H9 (cell line): ENCODE measurements around the gene ARFGEF3. TPM values are rescaled to one million over a fixed set of nuclear protein-coding genes. Genes with fewer than 3 reads are reported as not detected.

Experiments
- DNase-seq: peaks from one replicate; pipeline ENCODE4 v3.0.0-alpha.2; 2017
- H2AFZ ChIP-seq: one replicate; pipeline ENCODE4 v1.6.1; 2013; ENCODE audit warnings: mild to moderate bottlenecking, low read length, control low read depth, moderate library complexity
- H2AK5ac ChIP-seq: 2 replicates; pipeline ENCODE4 v1.6.1; 2013; ENCODE audit warnings: low read length, control low read depth, mixed read lengths; ENCODE audit not compliant: insufficient read length
- H2BK120ac ChIP-seq: one replicate; pipeline ENCODE4 v1.6.1; 2013; ENCODE audit warnings: low read depth, mild to moderate bottlenecking, low read length, control low read depth, inconsistent platforms; ENCODE audit not compliant: poor library complexity, severe bottlenecking
- H2BK12ac ChIP-seq: 2 replicates; pipeline ENCODE4 v1.6.1; 2013; ENCODE audit warnings: low read length, control low read depth, mixed read lengths, low read depth; ENCODE audit not compliant: insufficient read length
- H2BK15ac ChIP-seq: 2 replicates; pipeline ENCODE4 v1.6.1; 2013; ENCODE audit warnings: low read depth, low read length, control low read depth
- H2BK20ac ChIP-seq: one replicate; pipeline ENCODE4 v1.6.1; 2013; ENCODE audit warnings: low read depth, mild to moderate bottlenecking, low read length, control low read depth, inconsistent platforms; ENCODE audit not compliant: poor library complexity, severe bottlenecking
- H2BK5ac ChIP-seq: 2 replicates; pipeline ENCODE4 v1.6.1; 2013; ENCODE audit warnings: low read length, control low read depth, mixed read lengths; ENCODE audit not compliant: insufficient read length
- H3K14ac ChIP-seq: 2 replicates; pipeline ENCODE4 v1.6.1; 2013; ENCODE audit warnings: low read length, control low read depth; ENCODE audit not compliant: insufficient read depth
- H3K18ac ChIP-seq: 2 replicates; pipeline ENCODE4 v1.6.1; 2013; ENCODE audit warnings: low read depth, mild to moderate bottlenecking, mixed read lengths, low read length, control low read depth; ENCODE audit not compliant: insufficient read length
- H3K23ac ChIP-seq: 2 replicates; pipeline ENCODE4 v1.6.1; 2013; ENCODE audit warnings: low read length, control low read depth, mixed read lengths, low read depth; ENCODE audit not compliant: insufficient read length
- H3K23me2 ChIP-seq: 2 replicates; pipeline ENCODE4 v1.6.1; 2013; ENCODE audit warnings: low read depth, mild to moderate bottlenecking, mixed read lengths, low read length, control low read depth; ENCODE audit not compliant: insufficient read length, poor library complexity, severe bottlenecking
- H3K27ac ChIP-seq: 2 replicates; pipeline ENCODE4 v1.5.1; 2013; ENCODE audit warnings: low read length, control low read depth, mixed read lengths, low read depth; ENCODE audit not compliant: insufficient read length
- H3K27me3 ChIP-seq: 2 replicates; pipeline ENCODE4 v1.6.1; 2013; ENCODE audit warnings: low read length, control low read depth, inconsistent platforms; ENCODE audit not compliant: insufficient read depth
- H3K4ac ChIP-seq: 2 replicates; pipeline ENCODE4 v1.6.1; 2013; ENCODE audit warnings: low read depth, mild to moderate bottlenecking, control low read depth, inconsistent platforms, low read length, moderate library complexity
- H3K4me1 ChIP-seq: 2 replicates; pipeline ENCODE4 v1.6.1; 2013; ENCODE audit warnings: low read length, control low read depth, inconsistent platforms; ENCODE audit not compliant: insufficient read depth
- H3K4me2 ChIP-seq: 2 replicates; pipeline ENCODE4 v1.6.1; 2013; ENCODE audit warnings: low read length, control low read depth, mixed read lengths; ENCODE audit not compliant: insufficient read length, insufficient read depth
- H3K56ac ChIP-seq: 2 replicates; pipeline ENCODE4 v1.6.1; 2013; ENCODE audit warnings: low read depth, mild to moderate bottlenecking, mixed read lengths, low read length, control low read depth; ENCODE audit not compliant: insufficient read length
- H3K79me1 ChIP-seq: 2 replicates; pipeline ENCODE4 v1.6.1; 2013; ENCODE audit warnings: low read depth, mild to moderate bottlenecking, moderate library complexity, low read length, control low read depth, inconsistent platforms; ENCODE audit not compliant: insufficient read depth, poor library complexity, severe bottlenecking
- H3K79me2 ChIP-seq: 2 replicates; pipeline ENCODE4 v1.6.1; 2013; ENCODE audit warnings: low read length, control low read depth, inconsistent platforms; ENCODE audit not compliant: insufficient read depth
- H3K9ac ChIP-seq: 2 replicates; pipeline ENCODE4 v1.6.1; 2013; ENCODE audit warnings: low read length, control low read depth, mixed read lengths; ENCODE audit not compliant: insufficient read length; ENCODE audit errors: extremely low read depth
- H3K9me3 ChIP-seq: one replicate; pipeline ENCODE4 v1.6.1; 2013; ENCODE audit warnings: low read depth, low read length, inconsistent platforms; ENCODE audit not compliant: control insufficient read depth
- H3T11ph ChIP-seq: one replicate; pipeline ENCODE4 v1.6.1; 2013; ENCODE audit warnings: mild to moderate bottlenecking, low read length, control low read depth, inconsistent platforms
- H4K20me1 ChIP-seq: one replicate; pipeline ENCODE4 v1.6.1; 2013; ENCODE audit not compliant: control insufficient read depth, insufficient read length, insufficient read depth
- H4K5ac ChIP-seq: 2 replicates; pipeline ENCODE4 v1.6.1; 2013; ENCODE audit warnings: low read depth, mild to moderate bottlenecking, mixed read lengths, low read length, control low read depth; ENCODE audit not compliant: insufficient read length
- H4K8ac ChIP-seq: replicated peaks from 2 replicates; pipeline ENCODE4 v1.6.1; 2013; ENCODE audit warnings: low read length, control low read depth, mixed read lengths, low read depth; ENCODE audit not compliant: insufficient read length
- H4K91ac ChIP-seq: 2 replicates; pipeline ENCODE4 v1.6.1; 2013; ENCODE audit warnings: low read depth, mild to moderate bottlenecking, moderate library complexity, mixed read lengths, low read length, control low read depth; ENCODE audit not compliant: insufficient read length
- H3K27ac Mint-ChIP-seq, 3 experiments: 2 replicates in 2 of 3; 3 replicates in 1 of 3; pipeline ENCODE4 v1.8.0; 2020 to 2021; ENCODE audit warnings: mixed read lengths in 3 of 3, mild to moderate bottlenecking in 1 of 3, moderate library complexity in 1 of 3
- H3K27me3 Mint-ChIP-seq: 2 replicates; pipeline ENCODE4 v1.8.0; 2021; ENCODE audit warnings: low read depth, mild to moderate bottlenecking, moderate library complexity, mixed read lengths
- H3K36me3 Mint-ChIP-seq, 3 experiments: 2 replicates in 2 of 3; 3 replicates in 1 of 3; pipeline ENCODE4 v1.8.0; 2020 to 2021; ENCODE audit warnings: low read depth in 3 of 3, mixed read lengths in 3 of 3; ENCODE audit not compliant: insufficient read depth in 1 of 3
- H3K4me1 Mint-ChIP-seq, 2 experiments: 2 replicates each; pipeline ENCODE4 v1.8.0; 2020; ENCODE audit warnings: mixed read lengths in 2 of 2
- H3K4me3 Mint-ChIP-seq, 2 experiments: 2 replicates in 1 of 2; 3 replicates in 1 of 2; pipeline ENCODE4 v1.8.0; 2020 to 2021; ENCODE audit warnings: mild to moderate bottlenecking in 2 of 2, mixed read lengths in 2 of 2, moderate library complexity in 1 of 2
- H3K9me3 Mint-ChIP-seq, 2 experiments: 2 replicates in 1 of 2; 3 replicates in 1 of 2; pipeline ENCODE4 v1.8.0; 2020; ENCODE audit warnings: mild to moderate bottlenecking in 2 of 2, mixed read lengths in 2 of 2, moderate library complexity in 1 of 2
- WGBS: extraction: QIAGEN DNeasy Blood & Tissue Kit; methylation state at CpG from one replicate; pipeline ENCODE4 v1.1.7; 2013; ENCODE audit warnings: missing lambda C conversion rate, low lambda C conversion rate, mixed read lengths; ENCODE audit not compliant: insufficient read length; ENCODE audit errors: extremely low coverage; 5-methylcytosine and 5-hydroxymethylcytosine counted together
- total RNA-seq: library from RNA; stranded (reverse); gene quantifications from 2 replicates; pipeline ENCODE4 v1.2.1, GENCODE V29; 2021
- TF ChIP-seq, protein P1 (sequence below): fragments of 200-600 bp; sonication (generic); conservative IDR thresholded peaks from 3 replicates; pipeline ENCODE4 v1.8.0; 2021; ENCODE audit warnings: antibody characterized with exemption, mild to moderate bottlenecking

ARFGEF3 gene
- total RNA-seq, 1 experiment from 2014 or later: 13.7 TPM

DNA sequence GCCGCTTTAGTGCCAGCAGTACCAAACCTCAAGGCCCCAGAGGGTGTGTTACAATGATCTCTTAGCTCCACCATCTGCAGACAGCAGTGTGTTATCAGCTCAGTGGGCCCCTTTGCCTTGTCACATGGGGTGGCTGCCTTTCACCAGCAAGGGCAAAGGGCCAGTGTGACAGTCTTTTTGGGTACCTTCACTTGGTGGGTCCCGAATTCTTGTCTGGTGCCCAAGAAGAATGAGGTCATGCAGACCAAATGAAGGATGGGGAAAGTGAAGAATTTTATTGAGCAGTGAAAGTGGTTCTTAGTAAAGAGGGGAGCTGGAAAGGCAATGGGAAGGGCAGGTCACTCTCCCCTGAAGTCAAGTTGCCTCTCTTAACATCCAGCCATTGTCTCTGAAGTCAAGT lies 213.1 kb downstream of the ARFGEF3 start:
- H3K27me3 Mint-ChIP-seq: no peaks in the 10 kb centered on the region

More for the DNA sequence above, 213.1 kb downstream of the ARFGEF3 start:
- no peak overlapping the region for H2AFZ ChIP-seq
- peaks cover 2% of the 10 kb centered on the region; the same call in 1 of the 2 replicates for H3K4me1 ChIP-seq
- H4K8ac ChIP-seq: no peak overlapping the region
- Mint-ChIP-seq H3K4me3 (no peak overlapping the region), H3K36me3 (no peaks in the 10 kb centered on the region), H3K9me3 (no peaks in the 10 kb centered on the region), H3K4me1 (peaks cover 20 to 25% of the 10 kb centered on the region in 2 experiments), H3K27ac (no peak overlapping the region)
- H3K14ac ChIP-seq: no peak overlapping the region
- H3K18ac ChIP-seq: no peak overlapping the region
- H2AK5ac ChIP-seq: no peak overlapping the region
- H3K23ac ChIP-seq: no peak overlapping the region
- no peak overlapping the region for H3K4ac ChIP-seq
- H2BK120ac ChIP-seq: no peak overlapping the region
- no peaks in the 10 kb centered on the region for H3K79me2 ChIP-seq
- H4K5ac ChIP-seq: no peak overlapping the region
- H3T11ph ChIP-seq: no peak overlapping the region
- TF ChIP-seq, protein P1, sequence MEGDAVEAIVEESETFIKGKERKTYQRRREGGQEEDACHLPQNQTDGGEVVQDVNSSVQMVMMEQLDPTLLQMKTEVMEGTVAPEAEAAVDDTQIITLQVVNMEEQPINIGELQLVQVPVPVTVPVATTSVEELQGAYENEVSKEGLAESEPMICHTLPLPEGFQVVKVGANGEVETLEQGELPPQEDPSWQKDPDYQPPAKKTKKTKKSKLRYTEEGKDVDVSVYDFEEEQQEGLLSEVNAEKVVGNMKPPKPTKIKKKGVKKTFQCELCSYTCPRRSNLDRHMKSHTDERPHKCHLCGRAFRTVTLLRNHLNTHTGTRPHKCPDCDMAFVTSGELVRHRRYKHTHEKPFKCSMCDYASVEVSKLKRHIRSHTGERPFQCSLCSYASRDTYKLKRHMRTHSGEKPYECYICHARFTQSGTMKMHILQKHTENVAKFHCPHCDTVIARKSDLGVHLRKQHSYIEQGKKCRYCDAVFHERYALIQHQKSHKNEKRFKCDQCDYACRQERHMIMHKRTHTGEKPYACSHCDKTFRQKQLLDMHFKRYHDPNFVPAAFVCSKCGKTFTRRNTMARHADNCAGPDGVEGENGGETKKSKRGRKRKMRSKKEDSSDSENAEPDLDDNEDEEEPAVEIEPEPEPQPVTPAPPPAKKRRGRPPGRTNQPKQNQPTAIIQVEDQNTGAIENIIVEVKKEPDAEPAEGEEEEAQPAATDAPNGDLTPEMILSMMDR: no peak
- H3K9me3 ChIP-seq: no peaks in the 10 kb centered on the region
- H3K23me2 ChIP-seq: no peaks in the 10 kb centered on the region
- H3K27ac ChIP-seq: no peak overlapping the region
- no CpG with 5 or more reads among the region's 2 CpGs for WGBS
- no peak overlapping the region for H4K91ac ChIP-seq
- H2BK15ac ChIP-seq: no peak overlapping the region
- no peak overlapping the region for H3K4me2 ChIP-seq
- H3K9ac ChIP-seq: no peak overlapping the region
- no peak for DNase-seq
- H3K79me1 ChIP-seq: no peaks in the 10 kb centered on the region
- no peak overlapping the region for H2BK5ac ChIP-seq
- no peak overlapping the region for H3K56ac ChIP-seq
- H3K27me3 ChIP-seq: no peaks in the 10 kb centered on the region
- H4K20me1 ChIP-seq: no peaks in the 10 kb centered on the region
- no peak overlapping the region for H2BK20ac ChIP-seq
- no peak overlapping the region for H2BK12ac ChIP-seq
